HEK293 (cell line): ENCODE data around the gene USP3.

Experiments
- CTCF ChIA-PET: fragments of 350-600 bp; formaldehyde crosslinking; extraction: SDS; loops from one replicate; lab custom pipeline; 2021; ENCODE audit warnings: antibody characterized with exemption; lab: Yijun Ruan, JAX
- POLR2A ChIA-PET: fragments of 300-600 bp; formaldehyde crosslinking; extraction: SDS; loops from one replicate; lab custom pipeline; 2020; ENCODE audit warnings: antibody characterized with exemption, inconsistent platforms; lab: Yijun Ruan, JAX
- H3K27ac ChIP-seq: fragments of 200-500 bp; sonication (Bioruptor generic); 2 replicates; pipeline ENCODE4 v1.5.1; 2014; ENCODE audit warnings: low read depth, low read length, control low read depth, inconsistent platforms; ENCODE audit errors: extremely low read depth
- H3K36me3 ChIP-seq, 2 experiments: fragments of 200-500 bp in 1 of 2; sonication (Bioruptor generic) in 1 of 2; 1 replicate in 1 of 2; 2 replicates in 1 of 2; pipeline ENCODE4 v1.5.1; 2014 to 2017; ENCODE audit warnings: inconsistent platforms in 2 of 2, low read length in 2 of 2; ENCODE audit not compliant: control insufficient read depth in 2 of 2, insufficient read depth in 1 of 2
- H3K4me1 ChIP-seq: fragments of 200-500 bp; sonication (Bioruptor generic); 2 replicates; pipeline ENCODE4 v1.5.1; 2014; ENCODE audit warnings: mild to moderate bottlenecking, low read length, inconsistent platforms; ENCODE audit not compliant: control insufficient read depth, insufficient read depth
- H3K4me3 ChIP-seq: 2 replicates; pipeline ENCODE4 v1.5.1; 2011; ENCODE audit warnings: low read depth, mild to moderate bottlenecking, control low read depth, low read length, moderate library complexity
- H3K9me3 ChIP-seq: fragments of 200-500 bp; sonication (Bioruptor generic); 2 replicates; pipeline ENCODE4 v1.5.1; 2014; ENCODE audit warnings: low read depth, low read length, inconsistent platforms; ENCODE audit not compliant: control insufficient read depth, insufficient read depth
- HOXC10 ChIP-seq: sonication (generic); formaldehyde crosslinking; IDR thresholded peaks from 2 replicates; pipeline ENCODE4 v1.8.1; 2023; ENCODE audit warnings: mild to moderate bottlenecking, missing genetic modification reagents
- KLF7 ChIP-seq: fragments of 450-650 bp; formaldehyde crosslinking; IDR thresholded peaks from 2 replicates; pipeline ENCODE4 v1.5.1; 2016; ENCODE audit warnings: missing biosample characterization, missing genetic modification characterization, borderline replicate concordance
- PRDM4 ChIP-seq: fragments of 450-650 bp; formaldehyde crosslinking; IDR thresholded peaks from 2 replicates; pipeline ENCODE4 v1.5.1; 2017; ENCODE audit warnings: missing biosample characterization, missing genetic modification characterization
- SP3 ChIP-seq: fragments of 450-650 bp; formaldehyde crosslinking; IDR thresholded peaks from 2 replicates; pipeline ENCODE4 v1.5.1; 2016; ENCODE audit warnings: missing biosample characterization, missing genetic modification characterization
- TSHZ1 ChIP-seq: fragments of 450-650 bp; formaldehyde crosslinking; IDR thresholded peaks from 2 replicates; pipeline ENCODE4 v1.5.1; 2016; ENCODE audit warnings: missing biosample characterization, missing genetic modification characterization, borderline replicate concordance
- YY2 ChIP-seq: fragments of 450-650 bp; formaldehyde crosslinking; IDR thresholded peaks from 2 replicates; pipeline ENCODE4 v1.5.1; 2016; ENCODE audit warnings: missing biosample characterization, missing genetic modification characterization
- ZBTB17 ChIP-seq: fragments of 450-650 bp; formaldehyde crosslinking; IDR thresholded peaks from 2 replicates; pipeline ENCODE4 v1.5.1; 2016; ENCODE audit warnings: missing biosample characterization, missing genetic modification characterization
- ZNF266 ChIP-seq: fragments of 450-650 bp; formaldehyde crosslinking; IDR thresholded peaks from 2 replicates; pipeline ENCODE4 v1.5.1; 2016; ENCODE audit warnings: missing biosample characterization, missing genetic modification characterization, low read depth
- ZNF354C ChIP-seq: fragments of 450-650 bp; formaldehyde crosslinking; IDR thresholded peaks from 2 replicates; pipeline ENCODE4 v1.5.1; 2016; ENCODE audit warnings: missing biosample characterization, missing genetic modification characterization, low read depth, borderline replicate concordance
- ZNF423 ChIP-seq: fragments of 450-650 bp; formaldehyde crosslinking; IDR thresholded peaks from 2 replicates; pipeline ENCODE4 v1.5.1; 2016; ENCODE audit warnings: missing biosample characterization, missing genetic modification characterization
- ZNF558 ChIP-seq: fragments of 450-650 bp; formaldehyde crosslinking; IDR thresholded peaks from 2 replicates; pipeline ENCODE4 v1.5.1; 2016; ENCODE audit warnings: missing biosample characterization, missing genetic modification characterization
- ZNF658 ChIP-seq: fragments of 450-650 bp; formaldehyde crosslinking; IDR thresholded peaks from 2 replicates; pipeline ENCODE4; 2016; ENCODE audit warnings: missing biosample characterization, missing genetic modification characterization
- ZNF660 ChIP-seq: fragments of 450-650 bp; IDR thresholded peaks from 2 replicates; pipeline ENCODE4 v1.5.1; 2018; ENCODE audit warnings: missing biosample characterization, mild to moderate bottlenecking, missing genetic modification characterization
- ZNF704 ChIP-seq: fragments of 450-650 bp; formaldehyde crosslinking; IDR thresholded peaks from 2 replicates; pipeline ENCODE4 v1.5.1; 2016; ENCODE audit warnings: missing biosample characterization, missing genetic modification characterization
- ZNF707 ChIP-seq: fragments of 450-650 bp; formaldehyde crosslinking; IDR thresholded peaks from 2 replicates; pipeline ENCODE4 v1.5.1; 2016; ENCODE audit warnings: missing biosample characterization, missing genetic modification characterization
- ZNF830 ChIP-seq: fragments of 450-650 bp; IDR thresholded peaks from 2 replicates; pipeline ENCODE4 v1.5.0; 2018; ENCODE audit warnings: missing biosample characterization, missing genetic modification characterization, low read depth, mild to moderate bottlenecking, moderate library complexity
- TF ChIP-seq, protein P1 (sequence below): fragments of 450-650 bp; formaldehyde crosslinking; IDR thresholded peaks from 2 replicates; pipeline ENCODE4 v1.5.1; 2016; ENCODE audit warnings: missing biosample characterization, missing genetic modification characterization
- TF ChIP-seq, protein P2 (sequence below): fragments of 450-650 bp; formaldehyde crosslinking; IDR thresholded peaks from 2 replicates; pipeline ENCODE4 v1.5.1; 2016; ENCODE audit warnings: missing biosample characterization, missing genetic modification characterization

Gene USP3

DNA sequence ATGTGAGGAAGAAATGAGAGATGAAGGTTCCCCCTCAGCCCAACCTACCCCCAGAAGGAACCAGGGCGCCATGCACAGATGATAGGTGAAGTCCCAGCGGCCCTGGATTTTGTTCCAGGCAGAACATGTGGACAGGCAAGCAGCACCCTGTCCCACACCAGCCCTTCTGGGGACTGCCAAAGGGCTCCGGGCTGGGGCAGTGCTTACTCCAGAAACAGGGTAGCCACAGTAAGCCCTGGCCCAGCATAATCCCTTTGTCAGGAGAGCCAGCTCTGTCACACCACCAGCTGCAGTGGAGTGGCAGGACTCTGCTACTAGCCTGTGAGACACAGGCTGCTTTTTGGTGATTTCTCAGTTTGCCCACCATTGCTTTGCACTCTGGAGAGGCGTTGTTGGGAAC is 99.1 kb downstream of the USP3 start:
- Histone ChIP-seq H3K4me1 (0 out of 2 replicates have a peak, but pooled peaks cover 2% of the 10 kb centered on the region), H3K27ac (no peak overlapping the region), H3K36me3 (peaks cover 0 to 10% of the 10 kb centered on the region in 2 experiments; a peak in 1 of 3 replicates), H3K9me3 (no peaks in the 10 kb centered on the region), H3K4me3 (no peak overlapping the region)
- POLR2A ChIA-PET, result no interaction called here
- TF ChIP-seq ZNF704 (tag by site-specific recombination) (no peak), ZNF658 (no peak), KLF7 (tag by site-specific recombination) (no peak), SP3 (tag by site-specific recombination) (no peak), ZNF558 (no peak), ZBTB17 (tag by site-specific recombination) (no peak), ZNF354C (tag by site-specific recombination) (no peak), ZNF830 (tag by site-specific recombination) (no peak), YY2 (tag by site-specific recombination) (no peak), TSHZ1 (no peak), ZNF266 (tag by site-specific recombination) (no peak), ZNF707 (no peak), ZNF660 (tag by site-specific recombination) (no peak), HOXC10 (CRISPR knock-in tag) (no peak), ZNF423 (tag by site-specific recombination) (no peak)
- TF ChIP-seq, protein P1, sequence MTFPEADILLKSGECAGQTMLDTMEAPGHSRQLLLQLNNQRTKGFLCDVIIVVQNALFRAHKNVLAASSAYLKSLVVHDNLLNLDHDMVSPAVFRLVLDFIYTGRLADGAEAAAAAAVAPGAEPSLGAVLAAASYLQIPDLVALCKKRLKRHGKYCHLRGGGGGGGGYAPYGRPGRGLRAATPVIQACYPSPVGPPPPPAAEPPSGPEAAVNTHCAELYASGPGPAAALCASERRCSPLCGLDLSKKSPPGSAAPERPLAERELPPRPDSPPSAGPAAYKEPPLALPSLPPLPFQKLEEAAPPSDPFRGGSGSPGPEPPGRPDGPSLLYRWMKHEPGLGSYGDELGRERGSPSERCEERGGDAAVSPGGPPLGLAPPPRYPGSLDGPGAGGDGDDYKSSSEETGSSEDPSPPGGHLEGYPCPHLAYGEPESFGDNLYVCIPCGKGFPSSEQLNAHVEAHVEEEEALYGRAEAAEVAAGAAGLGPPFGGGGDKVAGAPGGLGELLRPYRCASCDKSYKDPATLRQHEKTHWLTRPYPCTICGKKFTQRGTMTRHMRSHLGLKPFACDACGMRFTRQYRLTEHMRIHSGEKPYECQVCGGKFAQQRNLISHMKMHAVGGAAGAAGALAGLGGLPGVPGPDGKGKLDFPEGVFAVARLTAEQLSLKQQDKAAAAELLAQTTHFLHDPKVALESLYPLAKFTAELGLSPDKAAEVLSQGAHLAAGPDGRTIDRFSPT (tag by site-specific recombination), result no peak
- TF ChIP-seq, protein P2, sequence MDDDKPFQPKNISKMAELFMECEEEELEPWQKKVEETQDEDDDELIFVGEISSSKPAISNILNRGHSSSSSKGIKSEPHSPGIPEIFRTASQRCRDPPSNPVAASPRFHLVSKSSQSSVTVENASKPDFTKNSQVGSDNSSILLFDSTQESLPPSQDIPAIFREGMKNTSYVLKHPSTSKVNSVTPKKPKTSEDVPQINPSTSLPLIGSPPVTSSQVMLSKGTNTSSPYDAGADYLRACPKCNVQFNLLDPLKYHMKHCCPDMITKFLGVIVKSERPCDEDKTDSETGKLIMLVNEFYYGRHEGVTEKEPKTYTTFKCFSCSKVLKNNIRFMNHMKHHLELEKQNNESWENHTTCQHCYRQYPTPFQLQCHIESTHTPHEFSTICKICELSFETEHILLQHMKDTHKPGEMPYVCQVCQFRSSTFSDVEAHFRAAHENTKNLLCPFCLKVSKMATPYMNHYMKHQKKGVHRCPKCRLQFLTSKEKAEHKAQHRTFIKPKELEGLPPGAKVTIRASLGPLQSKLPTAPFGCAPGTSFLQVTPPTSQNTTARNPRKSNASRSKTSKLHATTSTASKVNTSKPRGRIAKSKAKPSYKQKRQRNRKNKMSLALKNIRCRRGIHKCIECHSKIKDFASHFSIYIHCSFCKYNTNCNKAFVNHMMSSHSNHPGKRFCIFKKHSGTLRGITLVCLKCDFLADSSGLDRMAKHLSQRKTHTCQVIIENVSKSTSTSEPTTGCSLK, result no peak
- CTCF ChIA-PET, result interaction anchor here (0.6 kb wide), 1 partner anchor 116 kb away, joined by 3 read pairs; no protein-coding TSS in a partner anchor

- Histone ChIP-seq H3K36me3 (peaks cover 0 to 17% of the 10 kb centered on the region in 2 experiments; a peak in 1 of 3 replicates), H3K4me1 (0 out of 2 replicates have a peak, but pooled peaks cover 2% of the 10 kb centered on the region), H3K27ac (no peak overlapping the region), H3K9me3 (no peaks in the 10 kb centered on the region), H3K4me3 (no peak overlapping the region)
- ChIA-PET POLR2A (no interaction called here), CTCF (interaction anchor here (0.6 kb wide), 1 partner anchor 117 kb away, joined by 3 read pairs; no protein-coding TSS in a partner anchor)
- TF ChIP-seq ZNF423 (tag by site-specific recombination), result no peak
- TF ChIP-seq PRDM4 (tag by site-specific recombination), result peak; percentile 90
Measured at GRCh38 chr15:63604281-63604680, 99.9 kb downstream of the USP3 start.
